Stimulated activated CD8-positive, alpha-beta memory T cell treated with anti-CD3 and anti-CD28 coated beads, Interleukin-4, amount 100 ng/mL, for 4 hours (primary cell): ENCODE results near the gene PIP4K2C.

Experiments
- DNase-seq, 2 donors: peaks; one replicate each; pipeline ENCODE4 v3.0.0-alpha.2; 2020; ENCODE audit warnings: low read depth in 2 of 2, low spot score in 1 of 2

The PIP4K2C gene

DNA sequence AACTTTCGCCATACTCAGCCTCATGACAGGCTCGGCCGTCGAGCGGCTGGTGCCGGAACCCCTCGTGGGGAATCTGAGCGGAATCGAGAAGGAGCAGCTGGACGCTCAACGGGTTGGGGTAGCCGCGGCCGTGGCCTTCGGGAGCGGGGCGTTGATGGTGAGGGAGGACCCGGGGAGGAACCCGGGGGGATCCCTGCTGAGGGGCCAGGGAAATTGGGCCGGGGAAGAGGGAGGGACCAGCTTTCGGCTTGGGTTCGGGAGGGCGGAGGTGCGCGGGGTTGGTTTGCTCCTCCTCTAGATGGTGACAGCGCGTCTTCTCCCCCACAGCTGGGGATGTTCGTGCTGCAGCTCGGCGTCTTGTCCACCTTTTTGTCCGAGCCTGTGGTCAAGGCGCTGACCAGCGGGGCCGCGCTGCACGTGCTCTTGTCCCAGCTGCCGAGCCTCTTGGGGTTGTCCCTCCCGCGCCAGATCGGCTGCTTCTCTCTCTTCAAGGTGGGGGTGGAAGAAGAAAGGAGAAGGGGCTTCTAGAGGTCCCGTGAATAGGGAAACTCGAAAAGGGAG is 30.0 kb downstream of the PIP4K2C start:
- DNase-seq = no peak

- no peak for DNase-seq
Measured at GRCh38 chr12:57621497-57622292, 30.7 kb downstream of the PIP4K2C start.

- DNase-seq = no peak
Measured at GRCh38 chr12:57622293-57623245, 31.6 kb downstream of the PIP4K2C start.

DNA sequence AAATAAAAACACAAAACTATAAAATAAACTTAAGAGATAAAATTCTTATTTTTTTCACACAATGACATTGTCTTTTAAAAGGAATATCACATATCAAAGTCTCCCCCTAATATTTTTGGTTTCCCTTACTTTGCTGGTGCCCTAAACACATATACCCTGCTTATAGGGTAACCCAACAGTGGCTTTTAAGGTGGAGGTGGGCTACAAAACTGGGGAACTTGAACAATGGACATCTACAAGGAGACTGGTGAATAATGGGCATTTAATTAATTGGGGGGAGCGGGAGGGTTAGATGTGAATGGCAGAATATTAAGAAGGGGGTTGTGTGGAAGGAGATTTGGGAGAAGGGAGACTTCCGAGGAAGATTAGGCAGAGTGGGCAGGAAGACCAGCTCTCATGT is 32.4 kb downstream of the PIP4K2C start:
- DNase-seq = no peak

DNA sequence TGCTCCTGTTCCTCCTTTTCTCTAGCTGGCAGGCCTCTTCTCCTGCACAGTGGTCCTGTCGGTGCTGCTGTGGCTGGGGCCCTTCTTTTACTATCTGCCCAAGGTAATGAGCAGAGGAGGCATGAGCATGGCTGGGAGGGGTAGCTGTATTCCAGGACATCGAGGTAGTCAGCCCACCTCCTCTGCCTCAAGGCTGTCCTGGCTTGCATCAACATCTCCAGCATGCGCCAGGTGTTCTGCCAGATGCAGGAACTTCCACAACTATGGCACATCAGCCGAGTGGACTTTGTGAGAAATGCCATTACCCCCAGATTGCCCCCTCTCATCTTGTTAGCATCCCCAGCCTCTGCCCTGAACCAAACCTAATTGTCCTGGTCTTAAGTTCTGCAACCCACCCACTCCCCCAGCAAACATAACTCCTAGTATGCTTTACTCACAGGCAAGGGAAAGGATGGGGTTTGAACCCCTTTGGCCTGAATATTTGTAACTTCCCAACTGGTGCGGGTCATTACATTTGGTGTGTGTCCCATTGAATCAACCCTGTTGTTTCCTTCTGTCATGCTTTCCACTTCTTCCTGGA is 32.9 kb downstream of the PIP4K2C start:
- no peak for DNase-seq

DNA sequence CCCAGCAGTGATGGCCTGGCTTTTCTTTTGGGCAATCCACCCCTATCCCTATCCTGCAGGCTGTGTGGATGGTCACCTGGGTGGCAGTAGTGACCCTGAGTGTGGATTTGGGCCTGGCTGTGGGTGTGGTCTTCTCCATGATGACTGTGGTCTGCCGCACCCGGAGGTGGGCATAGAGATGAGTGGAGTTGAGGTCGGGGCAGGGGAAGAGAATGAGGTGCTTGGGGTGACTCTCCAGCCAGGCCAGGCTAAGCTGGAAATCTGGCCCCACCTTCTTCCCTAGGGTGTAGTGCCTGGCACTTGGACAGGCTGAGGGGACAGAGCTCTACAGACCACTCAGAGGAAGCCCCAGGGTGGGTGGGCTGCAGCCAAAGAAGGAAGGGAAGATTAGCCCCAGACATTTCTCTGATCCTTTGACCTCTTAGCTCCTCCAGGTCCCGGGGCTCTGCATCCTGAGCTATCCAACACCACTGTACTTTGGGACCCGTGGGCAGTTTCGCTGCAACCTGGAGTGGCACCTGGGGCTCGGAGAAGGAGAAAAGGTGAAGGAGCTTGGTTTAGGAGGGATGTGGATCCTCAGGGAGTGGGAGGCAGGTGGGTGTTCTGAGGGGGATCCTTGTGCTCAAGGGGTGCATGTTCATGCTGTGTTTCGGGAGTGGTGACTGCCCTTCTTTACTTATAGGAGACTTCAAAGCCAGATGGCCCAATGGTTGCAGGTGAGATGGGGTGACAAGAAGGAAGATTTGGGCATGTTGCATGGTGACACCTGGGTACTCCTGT is 33.6 kb downstream of the PIP4K2C start:
- DNase-seq = no peak

DNA sequence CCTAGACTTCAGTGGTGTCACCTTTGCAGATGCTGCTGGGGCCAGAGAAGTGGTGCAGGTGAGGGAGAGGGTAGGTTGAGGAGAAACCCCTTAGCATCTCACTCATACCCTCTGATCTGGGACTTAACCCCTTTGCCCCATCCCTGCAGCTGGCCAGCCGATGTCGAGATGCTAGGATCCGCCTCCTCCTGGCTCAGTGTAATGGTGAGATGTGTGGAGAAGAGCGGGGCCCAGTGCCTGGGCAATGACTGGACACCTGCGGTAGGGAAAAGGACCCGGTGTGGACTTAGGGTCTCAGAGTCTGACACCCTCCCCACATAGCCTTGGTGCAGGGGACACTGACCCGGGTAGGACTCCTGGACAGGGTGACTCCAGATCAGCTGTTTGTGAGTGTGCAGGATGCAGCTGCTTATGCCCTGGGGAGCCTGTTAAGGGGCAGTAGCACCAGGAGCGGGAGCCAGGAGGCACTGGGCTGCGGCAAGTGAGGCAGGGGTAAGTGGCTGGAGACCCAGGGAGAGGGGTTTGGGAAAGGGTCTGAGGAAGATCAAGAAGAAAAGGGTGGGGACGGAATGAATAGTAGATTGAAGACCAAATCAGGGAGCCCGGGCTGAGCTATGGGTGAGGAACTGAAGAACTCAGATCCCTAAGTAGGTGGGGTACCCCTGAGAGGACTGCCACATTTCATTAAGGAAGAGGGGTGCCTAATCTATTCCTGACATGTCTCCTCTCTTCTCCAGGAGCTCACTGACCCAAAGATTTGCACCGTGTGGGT is 34.5 kb downstream of the PIP4K2C start:
- DNase-seq = no peak

DNA sequence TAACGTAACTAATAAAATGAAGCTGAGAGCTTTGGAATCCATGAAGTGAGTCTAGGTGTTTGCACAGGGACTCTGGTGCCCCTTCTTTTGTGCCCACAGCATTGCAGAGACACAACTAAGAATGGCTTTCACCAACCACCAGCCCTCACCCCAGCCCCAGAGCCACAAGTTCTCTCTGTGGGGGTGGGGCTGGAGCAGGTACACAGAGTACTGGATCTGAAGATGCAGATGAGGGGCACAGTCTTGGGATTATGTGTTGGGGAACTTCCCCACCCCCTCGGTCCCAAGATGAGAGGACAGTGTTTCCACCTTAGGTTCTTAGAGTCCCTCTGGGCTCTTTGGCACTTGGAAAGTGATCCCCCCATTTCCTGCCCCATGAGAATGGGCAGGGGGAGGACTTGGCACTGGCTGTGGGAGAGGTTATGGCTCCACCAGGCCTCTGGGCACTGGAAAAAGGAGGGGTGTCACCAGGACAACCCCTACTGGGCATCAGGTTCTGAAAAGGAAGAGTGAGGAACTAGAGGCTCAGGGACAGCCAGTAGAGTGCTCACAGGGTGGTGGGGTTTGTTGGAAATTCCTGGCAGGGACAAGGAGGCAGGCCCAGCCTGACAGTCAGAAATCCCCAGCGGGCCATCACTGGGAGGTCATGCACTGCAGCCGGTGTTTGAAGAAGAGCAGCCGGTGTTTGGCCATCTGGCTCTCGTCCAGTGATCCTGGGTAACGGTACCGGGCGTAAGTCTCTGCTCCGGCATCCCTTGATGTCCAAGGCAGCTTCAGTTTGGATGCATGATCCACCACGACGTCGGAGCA is 35.3 kb downstream of the PIP4K2C start:
- DNase-seq = no peak

- no peak for DNase-seq
Measured at GRCh38 chr12:57626921-57627445, 36.0 kb downstream of the PIP4K2C start.

- no peak for DNase-seq
Measured at GRCh38 chr12:57627501-57628279, 36.7 kb downstream of the PIP4K2C start.

DNA sequence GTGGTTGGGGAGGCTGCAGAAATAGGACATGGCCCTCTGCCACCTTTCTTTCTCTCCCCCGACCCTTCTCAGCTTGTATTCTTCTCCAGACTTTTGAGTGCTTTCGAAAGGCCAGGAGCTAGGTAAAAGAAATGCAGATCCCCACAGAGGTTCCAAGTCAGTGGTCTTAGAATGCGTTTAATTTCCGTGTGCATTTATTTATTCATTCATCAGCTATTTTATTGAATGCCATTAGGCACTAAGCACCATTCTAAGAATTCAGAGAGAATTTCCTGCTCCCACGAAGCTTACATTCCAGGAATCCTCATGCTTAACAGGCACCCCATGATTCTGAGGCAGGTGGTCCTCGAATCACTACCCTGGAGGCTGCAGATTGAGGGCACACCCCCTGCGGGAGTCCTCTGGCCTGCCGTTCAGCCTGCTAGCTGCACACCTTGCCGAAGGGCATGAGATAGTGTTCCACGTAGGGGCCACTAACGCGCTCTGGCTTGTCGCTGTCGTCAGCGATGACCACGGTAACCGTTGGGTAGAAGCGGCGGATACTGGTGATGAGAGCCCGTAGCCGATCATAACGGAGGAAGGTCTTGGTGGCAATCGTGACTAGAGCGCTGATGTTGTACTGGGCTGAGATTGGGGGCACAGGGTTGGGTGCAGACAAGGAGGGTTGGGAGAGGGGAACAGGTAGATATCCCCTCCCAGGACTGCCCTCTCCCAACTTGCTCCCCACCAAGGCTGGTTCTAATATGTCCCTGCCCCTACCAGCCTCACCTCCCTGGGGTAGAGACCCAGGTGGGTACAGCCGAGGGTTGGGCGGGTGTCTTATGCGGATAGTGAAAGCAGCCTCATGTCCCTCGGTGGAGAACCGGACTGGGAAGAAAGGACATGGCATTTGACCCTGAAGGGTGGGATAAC is 37.5 kb downstream of the PIP4K2C start:
- no peak for DNase-seq

DNA sequence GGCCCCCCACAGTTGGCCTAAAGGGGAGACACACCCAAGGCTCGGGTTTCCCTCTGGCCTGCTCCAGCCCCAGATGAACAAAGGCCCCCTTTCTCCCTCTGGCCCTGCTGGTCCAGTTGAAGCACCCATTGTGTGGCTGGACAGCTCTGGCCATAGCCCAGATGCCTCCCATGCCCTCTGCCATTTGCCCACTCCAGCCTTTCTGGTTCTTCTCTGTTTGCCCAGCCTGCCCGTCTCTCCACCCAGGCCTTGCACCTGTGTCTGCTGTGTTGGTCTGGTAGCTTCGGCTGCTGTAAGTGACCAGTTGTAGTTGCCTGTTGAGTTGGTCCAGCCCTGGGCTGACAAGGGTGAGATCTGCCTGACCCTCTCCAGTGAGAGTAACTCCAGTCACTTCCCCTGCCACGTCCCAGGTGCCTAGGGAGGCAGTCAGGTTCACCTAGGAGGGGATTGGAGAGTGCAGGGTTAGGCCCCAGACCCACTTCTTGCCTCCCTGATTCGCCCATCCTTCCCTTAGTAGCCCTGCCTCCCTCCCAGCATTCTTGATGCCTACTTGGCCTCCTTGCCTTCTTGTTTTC is 39.0 kb downstream of the PIP4K2C start:
- no peak for DNase-seq

DNA sequence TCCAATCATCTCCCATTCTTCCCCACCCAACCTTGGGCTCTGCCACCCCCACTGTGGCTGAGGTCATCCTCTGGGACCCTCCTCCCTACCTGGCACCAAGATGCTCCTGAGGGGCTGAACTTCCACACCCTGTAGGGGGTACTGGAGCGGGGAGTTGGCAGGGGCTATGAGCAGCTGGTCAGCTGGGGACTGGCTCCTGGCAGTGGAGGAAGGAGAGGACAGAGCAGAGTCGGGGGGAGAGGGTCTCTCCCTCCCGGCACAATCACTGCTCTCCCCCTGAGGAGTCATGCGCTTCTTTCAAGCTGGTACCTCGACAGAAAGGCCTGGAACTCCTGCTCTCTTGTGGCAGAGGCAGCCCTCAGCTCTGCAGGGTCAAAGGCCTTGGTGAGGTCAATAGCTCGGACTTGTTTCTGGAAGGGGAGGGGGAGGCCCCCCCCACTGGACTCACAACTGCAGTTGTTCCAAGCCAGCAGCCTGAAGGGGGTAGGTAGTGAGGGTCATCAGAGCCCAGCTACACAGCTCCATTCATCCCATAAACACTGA is 40.0 kb downstream of the PIP4K2C start:
- no peak for DNase-seq

GRCh38 chr12:57631566-57632072 is 40.6 kb downstream of the PIP4K2C start:
- DNase-seq = no peak

DNA sequence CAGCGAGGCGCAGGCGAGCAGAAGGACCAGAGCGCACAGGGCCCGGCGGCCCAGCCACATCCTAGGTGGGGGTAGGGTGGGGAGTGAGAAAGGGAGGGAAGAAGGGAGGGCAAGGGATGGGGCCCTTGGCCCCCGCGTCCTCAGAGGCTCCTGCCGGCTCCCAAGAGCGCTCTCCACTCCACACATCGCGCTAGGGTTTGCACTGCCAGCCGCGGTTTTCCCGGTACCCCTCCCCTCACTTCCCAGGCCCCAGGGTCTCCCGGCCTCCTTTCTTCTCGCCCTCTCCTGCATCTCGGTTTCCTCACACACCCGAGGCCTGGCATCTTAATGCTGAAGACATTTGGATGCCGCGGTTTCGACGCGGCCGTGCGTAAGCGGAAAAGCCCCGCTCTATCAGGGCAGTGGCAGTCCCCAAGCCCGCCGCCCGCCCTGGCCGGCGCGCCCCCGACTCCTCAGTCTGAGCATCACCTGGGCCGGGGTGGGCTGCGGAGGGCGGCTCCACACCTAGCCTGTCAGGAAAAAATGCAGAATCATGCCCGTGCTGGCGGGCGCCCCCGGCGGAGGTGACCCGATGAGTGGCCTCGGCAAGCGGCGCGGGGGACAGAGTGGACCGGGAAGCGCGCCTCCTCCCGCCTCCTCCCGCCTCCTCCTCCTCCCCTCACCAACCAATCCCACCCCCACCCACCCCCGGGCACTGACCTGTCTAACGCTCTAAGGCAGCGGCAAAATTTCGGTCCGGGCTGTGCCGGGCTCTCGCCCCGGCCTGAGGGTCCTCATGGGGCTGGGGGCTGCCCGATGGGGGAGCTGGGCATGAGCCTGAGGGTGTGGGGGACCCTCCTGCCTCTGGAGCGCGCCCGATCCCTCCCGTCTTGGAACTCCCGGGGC is 41.3 kb downstream of the PIP4K2C start:
- no peak for DNase-seq
